ENCODE results near the gene DMC1. TPM values are rescaled to one million over a fixed set of nuclear protein-coding genes. Genes with fewer than 3 reads are reported as not detected.

Gene DMC1
- total and polyA plus RNA-seq, 2 donors (not counting 3 experiments of a cell fraction or from before 2014, with no cell fraction given) = 0.22 to 0.91 TPM

- no peak overlapping the region for H3K9ac ChIP-seq (replicated peaks; ENCODE audit: extremely low read depth, insufficient read depth, low read length)
- ChIA-PET POLR2A (no interaction called here), CTCF (interaction anchor here (1.7 to 2.3 kb wide), 2 partner anchors 13 to 60 kb away, joined by 4 to 12 read pairs; no protein-coding TSS in a partner anchor)
- no peak overlapping the region for H3K27ac ChIP-seq (ENCODE audit: insufficient read depth, low read depth, low read length)
- H3K9me3 ChIP-seq (replicated peaks; ENCODE audit: control insufficient read depth, insufficient read depth, low read length) = no peaks in the 10 kb centered on the region
- H3K4me2 ChIP-seq (ENCODE audit: insufficient read depth, low read length) = no peak overlapping the region
- no peaks in the 10 kb centered on the region for H3K36me3 ChIP-seq (ENCODE audit: control insufficient read depth in 2 of 2, extremely low read depth in 1 of 2, insufficient read depth in 2 of 2, low read length in 2 of 2)
- H3K79me2 ChIP-seq (ENCODE audit: control insufficient read depth, insufficient read depth, low read length) = no peaks in the 10 kb centered on the region
- no peak overlapping the region for H3K4me3 ChIP-seq (replicated peaks in 1 of 3; ENCODE audit: insufficient read depth in 1 of 3, low read depth in 1 of 3, low read length in 3 of 3)
- no peak overlapping the region for H2AFZ ChIP-seq (ENCODE audit: low read depth, low read length)
- H3K4me1 ChIP-seq (ENCODE audit: control insufficient read depth, extremely low read depth, insufficient read depth, low read length) = no peaks in the 10 kb centered on the region
- no peak for TF ChIP-seq EZH2 (IDR thresholded peaks at IDR 0.05; ENCODE audit: borderline replicate concordance, low read depth, low read length, severe bottlenecking)
- TF ChIP-seq MYC (IDR thresholded peaks at IDR 0.05; ENCODE audit: low read depth, low read length) = no peak
- no peak for TF ChIP-seq POLR2AphosphoS5 (IDR thresholded peaks at IDR 0.05; ENCODE audit: insufficient read depth, low read depth, low read length)
- TF ChIP-seq MAX (IDR thresholded peaks at IDR 0.05; ENCODE audit: insufficient read depth, insufficient read length) = no peak
- no peak for TF ChIP-seq POLR2A (IDR thresholded peaks at IDR 0.05; ENCODE audit: low read depth, low read length)
- no peak for TF ChIP-seq GATA2 (IDR thresholded peaks at IDR 0.05; ENCODE audit: insufficient read depth, insufficient read length, low read depth, low read length)
- no peak for TF ChIP-seq FOS (IDR thresholded peaks at IDR 0.05; ENCODE audit: borderline replicate concordance, insufficient read depth, low read length)
- TF ChIP-seq CTCF (IDR thresholded peaks at IDR 0.05; ENCODE audit: extremely low read depth in 1 of 2, insufficient read depth in 1 of 2, low read depth in 1 of 2, low read length in 2 of 2) = no peak
- no TSS peak for BruUV-seq (replicated peaks)
- no peaks in the 10 kb centered on the region for H3K9me1 ChIP-seq (replicated peaks; ENCODE audit: control insufficient read depth, extremely low read depth, insufficient read depth, low read length)
- intact Hi-C loops (cut with micrococcal nuclease) (no loop called here), dilution Hi-C loops (cut with MboI; ENCODE audit: extremely low pct_ligation_motif_present, low sequenced_read_pairs) (no loop called here)
- FAIRE-seq (no peak), DNase-seq (ENCODE audit: low read depth, low spot score) (no peak)
- H4K20me1 ChIP-seq (replicated peaks; ENCODE audit: control insufficient read depth, extremely low read depth, insufficient read depth, low read length) = no peaks in the 10 kb centered on the region
- peaks cover 0 to 2% of the 10 kb centered on the region in 2 experiments for H3K27me3 ChIP-seq (ENCODE audit: control insufficient read depth in 2 of 2, insufficient read depth in 2 of 2, low read length in 2 of 2)
Observed at GRCh38 chr22:38524429-38524828, 45.6 kb downstream of the DMC1 start.

Data from endothelial cell of umbilical vein (primary cell).